ENCODE results near the gene RBM47.
"Not testable (repeated sequence)": the region's sequence is repeated elsewhere in the genome, so short reads cannot be mapped to it uniquely, and the experiment has no call there.

Gene RBM47

GRCh38 chr4:40629401-40630334 is at the start of gene RBM47:
Gene RBM47 (minus strand): TSS chr4:40629864. CDS start chr4:40438893, 190,971 bp downstream.
- DNase-seq (ENCODE audit: low read depth in 1 of 2, low spot score in 1 of 2), result no peak

GRCh38 chr4:40678421-40678820 is 48.8 kb upstream of the RBM47 start:
- no peak for DNase-seq (ENCODE audit: low read depth in 1 of 2, low spot score in 1 of 2)

- no peak for DNase-seq (ENCODE audit: low read depth in 1 of 2, low spot score in 1 of 2)
Measured at GRCh38 chr4:40675166-40675565, 45.5 kb upstream of the RBM47 start.

GRCh38 chr4:40672528-40673522 is 43.2 kb upstream of the RBM47 start:
- DNase-seq (ENCODE audit: low read depth in 1 of 2, low spot score in 1 of 2), result peak; percentile 9 to 50

GRCh38 chr4:40669504-40669903 is 39.8 kb upstream of the RBM47 start:
- DNase-seq (ENCODE audit: low read depth in 1 of 2, low spot score in 1 of 2), result no peak

GRCh38 chr4:40665842-40666241 is 36.2 kb upstream of the RBM47 start:
- DNase-seq (ENCODE audit: low read depth in 1 of 2, low spot score in 1 of 2), result no peak

GRCh38 chr4:40662962-40663604 is 33.4 kb upstream of the RBM47 start:
- peak in 1 of 2 donors; percentile 23 for DNase-seq (ENCODE audit: low read depth in 1 of 2, low spot score in 1 of 2)

GRCh38 chr4:40661803-40662202 is 32.1 kb upstream of the RBM47 start:
- DNase-seq (ENCODE audit: low read depth in 1 of 2, low spot score in 1 of 2), result no peak

- DNase-seq (ENCODE audit: low read depth in 1 of 2, low spot score in 1 of 2), result no peak
Measured at GRCh38 chr4:40656201-40656863, 26.7 kb upstream of the RBM47 start.

GRCh38 chr4:40651280-40651679 is 21.6 kb upstream of the RBM47 start:
- DNase-seq (ENCODE audit: low read depth in 1 of 2, low spot score in 1 of 2), result no peak

GRCh38 chr4:40649321-40649720 is 19.7 kb upstream of the RBM47 start:
- DNase-seq (ENCODE audit: low read depth in 1 of 2, low spot score in 1 of 2), result no peak

GRCh38 chr4:40648742-40649281 is 19.1 kb upstream of the RBM47 start:
- no peak for DNase-seq (ENCODE audit: low read depth in 1 of 2, low spot score in 1 of 2)

- DNase-seq (ENCODE audit: low read depth in 1 of 2, low spot score in 1 of 2), result no peak
Measured at GRCh38 chr4:40648131-40648530, 18.5 kb upstream of the RBM47 start.

GRCh38 chr4:40645586-40645985 is 15.9 kb upstream of the RBM47 start:
- no peak for DNase-seq (ENCODE audit: low read depth in 1 of 2, low spot score in 1 of 2)

- no peak for DNase-seq (ENCODE audit: low read depth in 1 of 2, low spot score in 1 of 2)
Measured at GRCh38 chr4:40632080-40632479, 2.4 kb upstream of the RBM47 start.

- no peak for DNase-seq (ENCODE audit: low read depth in 1 of 2, low spot score in 1 of 2)
Measured at GRCh38 chr4:40630335-40631021, 814 bp upstream of the RBM47 start.

GRCh38 chr4:40628888-40629287 is 776 bp downstream of the RBM47 start:
- DNase-seq (ENCODE audit: low read depth in 1 of 2, low spot score in 1 of 2), result no peak

GRCh38 chr4:40628407-40628806 is 1.3 kb downstream of the RBM47 start:
- not testable (repeated sequence) for DNase-seq (ENCODE audit: low read depth in 1 of 2, low spot score in 1 of 2)

GRCh38 chr4:40627540-40627939 is 2.1 kb downstream of the RBM47 start:
- no peak for DNase-seq (ENCODE audit: low read depth in 1 of 2, low spot score in 1 of 2)
